Measurements from ENCODE around the gene SLC25A22. TPM values are rescaled to one million over a fixed set of nuclear protein-coding genes. Genes with fewer than 3 reads are reported as not detected.

SLC25A22 gene
- polyA plus RNA-seq, 2 of the 4 experiments (the other 2 are of a cell fraction) = 13.5 to 18.7 TPM

DNA sequence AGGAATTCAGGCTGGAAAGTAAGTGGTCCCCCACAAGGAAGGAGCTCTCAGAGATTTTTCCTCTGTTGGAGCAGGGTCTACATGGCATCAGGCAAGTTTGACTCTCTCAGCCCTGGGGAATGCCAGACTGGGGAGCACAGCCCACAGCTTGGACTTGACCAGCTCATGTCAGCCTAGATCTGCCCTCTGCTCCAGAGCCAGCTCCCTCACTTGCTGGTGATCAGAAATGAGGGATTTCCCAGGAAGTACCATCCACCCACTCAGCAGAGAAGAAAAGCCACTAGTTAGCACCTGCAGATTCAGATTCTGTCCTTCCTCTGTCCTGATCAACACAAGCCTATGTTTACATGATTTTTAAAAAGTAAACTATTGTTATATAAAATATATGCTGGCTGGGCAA is 37.8 kb downstream of the SLC25A22 start:
- Histone ChIP-seq H3K4me2 (no peak overlapping the region), H3K4me3 (no peak overlapping the region), H3K4me1 (peaks cover 22% of the 10 kb centered on the region), H3K27ac (no peak overlapping the region), H3K9me3 (no peaks in the 10 kb centered on the region)
- no peak for ATAC-seq
- no peak for TF ChIP-seq CEBPB (IDR thresholded peaks at IDR 0.05)
- TF ChIP-seq RNF2 (IDR thresholded peaks at IDR 0.05; ENCODE audit: borderline replicate concordance, low read depth) = no peak
- no peak for TF ChIP-seq USF2 (IDR thresholded peaks at IDR 0.05)
- no peak for TF ChIP-seq NFE2L2 (conservative IDR thresholded peaks at IDR 0.05; ENCODE audit: low read length)
- TF ChIP-seq ZC3H11A (IDR thresholded peaks at IDR 0.05) = no peak
- TF ChIP-seq E2F6 (IDR thresholded peaks at IDR 0.05; ENCODE audit: borderline replicate concordance, low read depth) = no peak
- TF ChIP-seq MAFK (IDR thresholded peaks at IDR 0.05; ENCODE audit: partially characterized antibody) = no peak
- TF ChIP-seq NR3C1 (IDR thresholded peaks at IDR 0.05) = no peak
- TF ChIP-seq EP300 (IDR thresholded peaks at IDR 0.05) = no peak
- no peak for TF ChIP-seq CHD4 (IDR thresholded peaks at IDR 0.05; ENCODE audit: borderline replicate concordance)
- TF ChIP-seq RAD21 (conservative IDR thresholded peaks at IDR 0.05 in 1 of 2, IDR thresholded peaks at IDR 0.05 in 1 of 2) = no peak
- no peak for TF ChIP-seq CHD2 (IDR thresholded peaks at IDR 0.05; ENCODE audit: low read length, partially characterized antibody)
- no peak for TF ChIP-seq PHF8 (IDR thresholded peaks at IDR 0.05; ENCODE audit: borderline replicate concordance, low read depth)
- TF ChIP-seq, protein P1, sequence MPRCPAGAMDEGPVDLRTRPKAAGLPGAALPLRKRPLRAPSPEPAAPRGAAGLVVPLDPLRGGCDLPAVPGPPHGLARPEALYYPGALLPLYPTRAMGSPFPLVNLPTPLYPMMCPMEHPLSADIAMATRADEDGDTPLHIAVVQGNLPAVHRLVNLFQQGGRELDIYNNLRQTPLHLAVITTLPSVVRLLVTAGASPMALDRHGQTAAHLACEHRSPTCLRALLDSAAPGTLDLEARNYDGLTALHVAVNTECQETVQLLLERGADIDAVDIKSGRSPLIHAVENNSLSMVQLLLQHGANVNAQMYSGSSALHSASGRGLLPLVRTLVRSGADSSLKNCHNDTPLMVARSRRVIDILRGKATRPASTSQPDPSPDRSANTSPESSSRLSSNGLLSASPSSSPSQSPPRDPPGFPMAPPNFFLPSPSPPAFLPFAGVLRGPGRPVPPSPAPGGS (IDR thresholded peaks at IDR 0.05) = no peak
- no peak for TF ChIP-seq JUN (IDR thresholded peaks at IDR 0.05)
- ChIA-PET CTCF (interaction anchor here (1.2 to 5.6 kb wide), 3 partner anchors 13 to 98 kb away, joined by 3 to 26 read pairs (median 3); partner anchors contain the start of gene TALDO1), POLR2A (interaction anchor here (2.0 kb wide), 1 partner anchor 13 kb away, joined by 9 read pairs; the partner anchor contains the start of gene TALDO1)
- no peak for DNase-seq (ENCODE audit: low read depth in 1 of 2, low spot score in 1 of 2)
- FAIRE-seq = no peak

GRCh38 chr11:749731-750130 is 48.4 kb downstream of the SLC25A22 start:
- peak overlapping the region; percentile 87 to 97; a peak in 4 of 6 replicates for H3K27ac ChIP-seq
- ChIA-PET CTCF (interaction anchor here (1.2 to 11.3 kb wide), 3 partner anchors 20 to 195 kb away, joined by 4 to 119 read pairs (median 20); no protein-coding TSS in a partner anchor), POLR2A (no interaction called here)
- WGBS (ENCODE audit: missing lambda C conversion rate) = 46% methylated on average over 2 of the region's 2 CpGs
- H3K4me2 ChIP-seq = peak overlapping the region; percentile 80
- DNase-seq (ENCODE audit: low read depth in 1 of 2, low spot score in 1 of 2) (no peak), FAIRE-seq (no peak), ATAC-seq (no peak)
- no peaks in the 10 kb centered on the region for H3K9me3 ChIP-seq
- H3K4me1 ChIP-seq = peaks cover 21% of the 10 kb centered on the region
- TF ChIP-seq NR3C1 (IDR thresholded peaks at IDR 0.05) = no peak
- no peak for TF ChIP-seq PHF8 (IDR thresholded peaks at IDR 0.05; ENCODE audit: borderline replicate concordance, low read depth)
- TF ChIP-seq POLR2A (IDR thresholded peaks at IDR 0.05; ENCODE audit: low read length) = no peak
- TF ChIP-seq MYC (IDR thresholded peaks at IDR 0.05; ENCODE audit: borderline replicate concordance, low read length) = no peak
- TF ChIP-seq REST (IDR thresholded peaks at IDR 0.05) = no peak
- no peak for TF ChIP-seq MAFK (IDR thresholded peaks at IDR 0.05; ENCODE audit: partially characterized antibody)
- TF ChIP-seq RNF2 (IDR thresholded peaks at IDR 0.05; ENCODE audit: borderline replicate concordance, low read depth) = no peak
- H3K4me3 ChIP-seq = peak overlapping the region; percentile 99; the same call in 2 of the 3 replicates

Measured in A549 (cell line).